Activated naive CD4-positive, alpha-beta T cell treated with Interleukin-2 at 50 U/mL for 16 hours (primary cell): ENCODE measurements around the gene SELENOM.
"Not testable (repeated sequence)": the region's sequence is repeated elsewhere in the genome, so short reads cannot be mapped to it uniquely, and the experiment has no call there.

Source experiments
- DNase-seq: peaks from one replicate; pipeline ENCODE4 v3.0.0-alpha.2; 2020

SELENOM gene

GRCh38 chr22:31103899-31104694 lies 3.3 kb downstream of the SELENOM start:
- DNase-seq: no peak

- no peak for DNase-seq
Observed at GRCh38 chr22:31103111-31103510, 4.3 kb downstream of the SELENOM start.

GRCh38 chr22:31102441-31103081 lies 4.8 kb downstream of the SELENOM start:
- DNase-seq: no peak

- DNase-seq: no peak
Observed at GRCh38 chr22:31100762-31101525, 6.4 kb downstream of the SELENOM start.

- DNase-seq: no peak
Observed at GRCh38 chr22:31099841-31100761, 7.3 kb downstream of the SELENOM start.

GRCh38 chr22:31099386-31099785 lies 8.0 kb downstream of the SELENOM start:
- no peak for DNase-seq

GRCh38 chr22:31098632-31099110 lies 8.7 kb downstream of the SELENOM start:
- DNase-seq: no peak

- no peak for DNase-seq
Observed at GRCh38 chr22:31097941-31098631, 9.3 kb downstream of the SELENOM start.

GRCh38 chr22:31097539-31097938 lies 9.8 kb downstream of the SELENOM start:
- DNase-seq: not testable (repeated sequence)

- DNase-seq: no peak
Observed at GRCh38 chr22:31096657-31097279, 10.6 kb downstream of the SELENOM start.

GRCh38 chr22:31095637-31096249 lies 11.6 kb downstream of the SELENOM start:
- no peak for DNase-seq

- DNase-seq: no peak
Observed at GRCh38 chr22:31094741-31095140, 12.6 kb downstream of the SELENOM start.

- DNase-seq: no peak
Observed at GRCh38 chr22:31094021-31094551, 13.3 kb downstream of the SELENOM start.

- DNase-seq: no peak
Observed at GRCh38 chr22:31093086-31093850, 14.1 kb downstream of the SELENOM start.

- no peak for DNase-seq
Observed at GRCh38 chr22:31092161-31092560, 15.2 kb downstream of the SELENOM start.

GRCh38 chr22:31091106-31091975 lies 16.0 kb downstream of the SELENOM start:
- no peak for DNase-seq

GRCh38 chr22:31090217-31091085 lies 16.9 kb downstream of the SELENOM start:
- DNase-seq: no peak
